GM23248 (cell line): ENCODE measurements around the gene GGT6. TPM values are rescaled to one million over a fixed set of nuclear protein-coding genes. Genes with fewer than 3 reads are reported as not detected.

ENCODE experiments used
- DNase-seq: peaks from one replicate; pipeline ENCODE4 v3.0.0-alpha.2; 2015
- H2AFZ ChIP-seq: fragments of 200-600 bp; sonication (generic); 2 replicates; pipeline ENCODE4 v1.6.1; 2016; ENCODE audit warnings: antibody characterized with exemption
- H3F3A ChIP-seq: fragments of 200-600 bp; sonication (generic); 2 replicates; pipeline ENCODE4 v1.6.1; 2016; ENCODE audit warnings: mild to moderate bottlenecking, antibody characterized with exemption, mixed run types; ENCODE audit not compliant: insufficient read depth
- H3K27ac ChIP-seq: fragments of 200-600 bp; sonication (generic); 2 replicates; pipeline ENCODE4 v1.5.1; 2016; ENCODE audit warnings: mild to moderate bottlenecking
- H3K27me3 ChIP-seq: fragments of 200-600 bp; sonication (generic); replicated peaks from 2 replicates; pipeline ENCODE4 v1.6.1; 2016; ENCODE audit warnings: mild to moderate bottlenecking; ENCODE audit not compliant: insufficient read depth
- H3K36me3 ChIP-seq: fragments of 200-600 bp; sonication (generic); 2 replicates; pipeline ENCODE4 v1.6.1; 2016; ENCODE audit warnings: low read depth, mild to moderate bottlenecking
- H3K4me1 ChIP-seq: fragments of 200-600 bp; sonication (generic); 2 replicates; pipeline ENCODE4 v1.6.1; 2016; ENCODE audit warnings: mild to moderate bottlenecking; ENCODE audit not compliant: insufficient read depth
- H3K4me2 ChIP-seq: fragments of 200-600 bp; sonication (generic); one replicate; pipeline ENCODE4 v1.6.1; 2016; ENCODE audit warnings: mild to moderate bottlenecking; ENCODE audit not compliant: unreplicated experiment
- H3K4me3 ChIP-seq: fragments of 200-600 bp; sonication (generic); 2 replicates; pipeline ENCODE4 v1.5.1; 2016; ENCODE audit warnings: mild to moderate bottlenecking
- H3K79me2 ChIP-seq: fragments of 200-600 bp; sonication (generic); 2 replicates; pipeline ENCODE4 v1.6.1; 2016; ENCODE audit warnings: mild to moderate bottlenecking; ENCODE audit not compliant: insufficient read depth
- H3K9ac ChIP-seq: fragments of 200-600 bp; sonication (generic); 2 replicates; pipeline ENCODE4 v1.6.1; 2016; ENCODE audit warnings: mild to moderate bottlenecking
- H3K9me2 ChIP-seq: fragments of 200-600 bp; sonication (generic); 2 replicates; pipeline ENCODE4 v1.6.1; 2016; ENCODE audit warnings: mixed run types, mild to moderate bottlenecking, moderate library complexity; ENCODE audit not compliant: insufficient read depth
- H3K9me3 ChIP-seq: fragments of 200-600 bp; sonication (generic); one replicate; pipeline ENCODE4 v1.6.1; 2017; ENCODE audit warnings: low read depth
- H4K20me1 ChIP-seq: fragments of 200-600 bp; sonication (generic); 2 replicates; pipeline ENCODE4 v1.6.0; 2016; ENCODE audit not compliant: insufficient read depth
- EZH2 ChIP-seq: fragments of 200-600 bp; sonication (generic); IDR thresholded peaks from 2 replicates; pipeline ENCODE4 v1.6.1; 2018; ENCODE audit warnings: antibody characterized with exemption, mild to moderate bottlenecking; ENCODE audit not compliant: insufficient read depth, poor library complexity, severe bottlenecking
- EZH2phosphoT487 ChIP-seq: fragments of 200-600 bp; sonication (generic); IDR thresholded peaks from 2 replicates; pipeline ENCODE4 v1.6.1; 2018; ENCODE audit warnings: antibody characterized with exemption, moderate library complexity, mild to moderate bottlenecking, low read depth; ENCODE audit not compliant: insufficient read depth
- WGBS, 2 experiments: methylation state at CpG; one replicate each; pipeline ENCODE4 v1.1.6; 2015 to 2017; ENCODE audit warnings: low lambda C conversion rate in 2 of 2, low coverage in 1 of 2; ENCODE audit errors: missing lambda C conversion rate in 2 of 2; 5-methylcytosine and 5-hydroxymethylcytosine counted together
- in situ Hi-C: fragments of 300-500 bp; cut with MboI; formaldehyde crosslinking; loops from 2 replicates; pipeline ENCODE4 v1.15.0; 2020
- polyA plus RNA-seq: library from polyadenylated mRNA; unstranded; fragments of >200 nt; fragmentation: Nextera tagmentation; extraction: Ambion mirVana; gene quantifications from 2 replicates; pipeline ENCODE4 v1.2.1, GENCODE V29; 2016
- total RNA-seq: library from RNA; depleted of rRNA; stranded (reverse); fragments of >200 nt; shearing (Covaris generic); gene quantifications from 2 replicates; pipeline ENCODE4 v1.2.3, GENCODE V29; 2014

The GGT6 gene
- total and polyA plus RNA-seq, 2 experiments from 2014 or later, result not detected

DNA sequence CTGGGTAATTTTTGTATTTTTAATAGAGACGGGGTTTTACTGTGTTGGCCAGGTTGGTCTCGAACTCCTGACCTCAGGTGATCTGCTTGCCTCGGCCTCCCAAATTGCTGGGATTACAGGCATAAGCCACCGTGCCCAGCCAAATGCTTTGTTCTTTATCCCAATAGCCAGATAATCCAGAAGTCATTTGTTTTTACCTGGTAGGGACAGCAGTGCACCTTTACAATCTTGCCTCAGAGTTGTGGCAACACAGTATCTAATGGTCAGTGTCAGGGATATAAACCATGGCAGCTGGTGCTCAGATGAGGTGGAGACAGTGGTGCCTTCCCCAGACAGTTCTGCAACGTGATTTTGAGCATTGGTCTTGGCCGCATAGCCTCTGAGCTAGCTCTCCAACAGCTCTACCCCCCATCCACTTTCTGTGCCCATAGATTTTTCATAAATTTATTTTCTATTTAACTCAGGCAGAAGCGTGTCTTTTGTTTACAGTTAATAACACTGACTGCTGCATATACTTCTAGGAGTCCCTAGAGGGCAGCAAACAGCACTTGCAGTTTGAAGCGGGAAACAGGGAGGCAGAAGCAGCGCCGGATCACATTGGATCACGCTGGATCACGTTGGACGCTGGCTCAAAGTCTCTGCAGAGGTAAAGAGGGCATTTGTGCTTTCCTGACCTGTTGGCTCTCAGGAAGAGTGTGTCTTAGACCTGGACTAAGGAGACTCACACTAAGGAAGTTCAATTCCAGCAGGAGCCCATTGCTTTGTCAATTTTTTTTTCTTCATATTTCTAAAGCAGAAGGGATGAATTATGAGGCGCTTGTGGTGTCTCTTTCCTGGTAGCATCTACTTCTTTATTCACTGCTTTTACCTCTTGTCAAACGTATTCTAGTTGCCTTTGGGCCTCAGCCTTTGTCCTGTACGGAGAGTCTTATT lies 5.1 kb upstream of the GGT6 start:
- Histone ChIP-seq H3K27ac (no peak overlapping the region), H3K9ac (no peak overlapping the region), H3K4me3 (no peak overlapping the region), H3K27me3 (no peaks in the 10 kb centered on the region), H3K36me3 (no peaks in the 10 kb centered on the region), H3K9me3 (no peaks in the 10 kb centered on the region), H3K79me2 (no peaks in the 10 kb centered on the region), H2AFZ (peak overlapping the region; percentile 59), H3F3A (no peaks in the 10 kb centered on the region), H4K20me1 (no peaks in the 10 kb centered on the region), H3K4me2 (no peak overlapping the region), H3K9me2 (no peaks in the 10 kb centered on the region), H3K4me1 (no peaks in the 10 kb centered on the region)
- WGBS, 2 experiments, result 21% methylated on average over 16 of the region's 16 CpGs
- TF ChIP-seq EZH2, result no peak
- peak; percentile 90 for DNase-seq
- in situ Hi-C loops, result loop anchor here (5.0 kb wide), 1 partner anchor 57 kb away; no protein-coding TSS in a partner anchor

DNA sequence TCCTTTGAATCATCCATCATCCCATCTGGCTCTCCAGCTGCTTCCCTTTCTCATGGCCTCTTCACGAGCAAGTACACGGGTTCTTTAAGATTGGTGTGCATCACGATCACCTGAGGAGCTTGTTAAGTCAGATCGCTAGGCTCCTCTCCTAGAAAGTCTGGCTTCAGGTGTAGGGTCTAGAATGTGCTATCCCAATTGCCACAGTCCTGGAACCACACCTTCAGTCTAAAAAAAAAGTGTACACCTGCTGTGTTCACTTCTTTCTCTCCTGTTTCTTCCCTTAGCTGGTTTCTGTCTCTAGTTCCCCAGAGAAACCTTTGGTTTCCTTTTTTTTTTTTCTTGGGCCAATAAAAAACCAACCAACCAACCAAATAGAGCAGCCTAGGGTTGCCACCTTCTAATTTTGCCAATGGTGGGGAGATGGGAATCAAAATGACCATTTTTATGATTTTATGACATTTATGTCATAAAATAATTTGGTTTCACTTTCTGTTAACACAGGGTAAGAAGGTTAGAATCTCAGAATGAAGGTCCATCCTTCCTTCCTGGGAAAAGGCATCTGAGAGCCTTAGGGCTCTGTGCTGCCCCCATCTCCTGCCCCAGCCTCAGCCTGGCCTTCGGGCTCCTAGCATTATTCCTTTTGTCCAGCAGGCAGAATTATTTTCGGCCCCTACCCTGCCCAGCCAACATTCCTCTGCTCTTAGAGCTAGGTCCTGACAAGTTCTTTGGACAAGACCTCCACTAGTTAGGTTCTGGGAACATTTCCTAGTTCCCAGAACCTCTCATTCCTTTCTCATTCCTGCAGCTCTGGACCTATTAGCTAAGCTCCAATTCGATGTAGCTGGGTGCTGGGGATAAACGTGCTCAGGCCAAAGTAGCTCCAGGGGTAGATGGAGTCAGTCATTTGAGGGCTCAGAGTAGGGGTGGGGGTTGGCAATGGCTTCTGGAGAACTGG lies 1.9 kb upstream of the GGT6 start:
- DNase-seq, result no peak
- Histone ChIP-seq H3K4me3 (no peak overlapping the region), H3K36me3 (no peaks in the 10 kb centered on the region), H3K9me2 (no peaks in the 10 kb centered on the region), H3K4me2 (peak overlapping the region; percentile 42), H3K27ac (no peak overlapping the region), H3K27me3 (no peaks in the 10 kb centered on the region), H3K79me2 (no peaks in the 10 kb centered on the region), H3K9ac (no peak overlapping the region; the same call in 1 of the 2 replicates), H4K20me1 (no peaks in the 10 kb centered on the region), H2AFZ (peak overlapping the region; percentile 51), H3K4me1 (no peaks in the 10 kb centered on the region), H3F3A (no peaks in the 10 kb centered on the region), H3K9me3 (no peaks in the 10 kb centered on the region)
- TF ChIP-seq EZH2 (no peak), EZH2phosphoT487 (no peak)
- in situ Hi-C loops, result no loop called here
- whole genome bisulfite sequencing, 2 experiments, result 37 to 41% methylated on average over 8 of the region's 8 CpGs

DNA sequence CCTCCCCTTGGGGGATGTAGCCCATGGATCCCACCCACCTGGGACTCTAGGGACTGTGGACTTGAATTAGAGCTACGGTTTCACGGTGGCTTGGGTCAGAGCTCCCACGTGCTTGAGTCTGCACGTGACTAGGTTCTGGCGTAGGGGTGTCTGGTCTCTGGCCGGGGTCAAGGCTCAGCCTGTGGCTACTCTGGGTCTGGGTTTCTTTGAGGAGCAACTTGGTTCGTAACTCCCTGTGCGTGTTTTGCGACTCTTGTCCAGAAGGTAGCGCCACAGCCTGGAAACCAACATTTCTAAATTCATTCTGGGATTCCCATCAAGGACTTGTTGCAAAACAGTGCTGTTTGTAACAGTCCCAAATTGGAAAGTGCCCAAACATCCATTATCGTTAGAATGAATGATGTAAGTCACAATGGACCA lies 470 bp upstream of the GGT6 start:
- H3K9me3 ChIP-seq, result no peaks in the 10 kb centered on the region
- H3K4me3 ChIP-seq, result no peak overlapping the region
- no peaks in the 10 kb centered on the region for H3K27me3 ChIP-seq
- no peak overlapping the region for H3K4me2 ChIP-seq
- WGBS, 2 experiments, result 49% methylated on average over 11 of the region's 11 CpGs
- H3K4me1 ChIP-seq, result no peaks in the 10 kb centered on the region
- no peak for DNase-seq
- H4K20me1 ChIP-seq, result no peaks in the 10 kb centered on the region
- H3F3A ChIP-seq, result no peaks in the 10 kb centered on the region
- no peak overlapping the region for H3K9ac ChIP-seq
- TF ChIP-seq EZH2, result no peak
- no peak for TF ChIP-seq EZH2phosphoT487
- no peak overlapping the region for H2AFZ ChIP-seq
- H3K79me2 ChIP-seq, result no peaks in the 10 kb centered on the region
- no peaks in the 10 kb centered on the region for H3K9me2 ChIP-seq
- in situ Hi-C loops, result no loop called here
- no peak overlapping the region for H3K27ac ChIP-seq
- H3K36me3 ChIP-seq, result no peaks in the 10 kb centered on the region

DNA sequence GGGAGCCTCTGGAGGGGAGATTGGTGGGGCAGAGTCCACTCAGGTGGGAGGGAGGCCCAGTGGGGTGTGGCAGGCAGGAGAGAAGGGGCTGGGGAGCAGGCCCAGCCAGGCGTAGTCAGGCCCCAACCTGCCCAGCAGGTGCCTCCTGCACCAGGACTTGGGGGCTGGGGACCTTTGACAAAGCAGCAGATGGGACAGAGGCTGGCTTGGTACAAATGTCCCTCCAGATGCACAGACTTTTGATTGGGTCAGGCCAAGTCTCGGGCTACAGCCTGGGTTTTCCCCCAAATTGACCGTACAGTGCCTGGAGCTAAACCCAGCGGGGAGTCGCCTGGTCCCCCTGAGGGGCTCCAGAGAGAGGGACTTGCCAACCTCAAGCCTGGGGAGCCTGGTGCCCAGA lies 411 bp downstream of the GGT6 start:
- H3K27me3 ChIP-seq, result no peaks in the 10 kb centered on the region
- peaks cover 5% of the 10 kb centered on the region for H3K79me2 ChIP-seq
- H3K9me3 ChIP-seq, result no peaks in the 10 kb centered on the region
- H4K20me1 ChIP-seq, result no peaks in the 10 kb centered on the region
- no peak overlapping the region for H3K27ac ChIP-seq
- TF ChIP-seq EZH2phosphoT487 (no peak), EZH2 (no peak)
- no peak overlapping the region for H3K9ac ChIP-seq
- no peak overlapping the region for H3K4me2 ChIP-seq
- H3K4me1 ChIP-seq, result no peaks in the 10 kb centered on the region
- H2AFZ ChIP-seq, result no peak overlapping the region
- H3K36me3 ChIP-seq, result no peaks in the 10 kb centered on the region
- H3F3A ChIP-seq, result no peaks in the 10 kb centered on the region
- WGBS, 2 experiments, result 88 to 91% methylated on average over 5 of the region's 5 CpGs
- no peaks in the 10 kb centered on the region for H3K9me2 ChIP-seq
- DNase-seq, result no peak
- in situ Hi-C loops, result no loop called here
- H3K4me3 ChIP-seq, result no peak overlapping the region
